Measurements from ENCODE around the gene ANKRD44.
A peak's percentile ranks its signal among the peaks of the same experiment; 100 is the strongest.
"Not testable (repeated sequence)": the region's sequence is repeated elsewhere in the genome, so short reads cannot be mapped to it uniquely, and the experiment has no call there.

Gene ANKRD44

DNA sequence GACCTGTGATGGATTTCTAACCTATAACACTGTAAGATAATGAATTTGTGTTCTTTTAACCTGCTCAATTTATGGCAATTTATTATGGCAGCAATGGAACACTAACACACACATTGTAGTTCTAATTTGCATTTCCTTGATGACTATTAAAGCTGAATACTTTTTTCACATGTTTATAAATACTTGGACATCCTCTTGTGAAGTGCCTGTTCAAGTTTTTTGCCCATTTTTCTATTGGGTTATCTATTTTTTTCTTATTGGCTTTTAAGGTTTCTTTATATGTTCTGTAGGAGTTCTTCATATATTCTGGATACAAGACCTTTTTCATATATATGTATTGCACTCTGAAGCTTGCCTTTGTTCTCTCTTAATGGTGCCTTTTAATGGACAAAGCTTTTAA lies 255.5 kb downstream of the ANKRD44 start:
- no peaks in the 10 kb centered on the region for H3K27me3 Mint-ChIP-seq
- no peak overlapping the region for H3K27ac Mint-ChIP-seq
- no peaks in the 10 kb centered on the region for H3K4me1 Mint-ChIP-seq
- CTCF ChIA-PET: interaction anchor here (1.0 kb wide), 1 partner anchor 58 kb away, joined by 3 read pairs; no protein-coding TSS in a partner anchor
- peaks cover 17% of the 10 kb centered on the region for H3K9me3 Mint-ChIP-seq
- peaks cover 90% of the 10 kb centered on the region for H3K36me3 Mint-ChIP-seq
- no peak for DNase-seq
- no peak overlapping the region for H3K4me3 Mint-ChIP-seq

DNA sequence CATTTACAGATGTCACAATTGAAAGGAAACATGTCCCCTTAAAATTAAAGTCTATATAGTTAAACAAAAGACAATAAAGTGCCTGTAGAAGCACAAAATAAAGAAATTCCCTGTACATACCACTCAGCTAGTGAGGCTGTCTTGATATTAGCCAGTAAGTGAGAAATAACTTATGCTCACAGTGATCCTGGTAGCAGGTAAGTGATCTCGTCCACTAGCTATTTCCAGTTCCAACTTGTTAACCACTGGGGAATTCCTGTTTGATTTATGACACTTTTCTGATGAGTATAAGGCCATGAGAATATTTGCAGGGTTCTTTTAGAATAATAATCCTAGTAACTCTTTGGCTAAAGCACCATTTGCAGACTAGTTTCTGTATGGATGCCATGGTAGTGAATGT lies 256.1 kb downstream of the ANKRD44 start:
- DNase-seq: no peak
- H3K27me3 Mint-ChIP-seq: no peaks in the 10 kb centered on the region
- H3K4me1 Mint-ChIP-seq: no peaks in the 10 kb centered on the region
- peaks cover 17% of the 10 kb centered on the region for H3K9me3 Mint-ChIP-seq
- CTCF ChIA-PET: interaction anchor here (1.0 kb wide), 1 partner anchor 59 kb away, joined by 3 read pairs; no protein-coding TSS in a partner anchor
- peaks cover 90% of the 10 kb centered on the region for H3K36me3 Mint-ChIP-seq
- H3K27ac Mint-ChIP-seq: no peak overlapping the region
- no peak overlapping the region for H3K4me3 Mint-ChIP-seq

DNA sequence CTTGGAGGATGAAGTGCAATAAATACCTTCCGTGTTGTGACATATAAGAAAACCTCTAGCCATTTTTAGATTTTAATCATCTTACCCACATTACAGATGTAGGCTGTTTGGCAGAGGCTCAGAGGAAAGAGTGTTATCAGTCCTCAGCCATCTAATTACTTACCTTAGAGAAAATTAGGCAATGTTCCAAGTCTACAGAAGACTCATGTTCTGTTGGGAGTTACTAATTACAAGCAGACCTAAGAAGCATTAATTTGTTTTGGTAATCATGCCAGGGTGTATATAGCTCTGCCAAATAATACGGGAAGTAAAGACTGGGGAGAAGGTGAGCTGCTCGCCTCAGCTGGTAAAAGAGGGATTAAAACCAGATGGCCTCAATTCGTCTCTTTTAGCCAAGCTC lies 258.2 kb downstream of the ANKRD44 start:
- no peaks in the 10 kb centered on the region for H3K27me3 Mint-ChIP-seq
- H3K9me3 Mint-ChIP-seq: peaks cover 17% of the 10 kb centered on the region
- no peak for DNase-seq
- H3K4me3 Mint-ChIP-seq: no peak overlapping the region
- CTCF ChIA-PET: no interaction called here
- no peak overlapping the region for H3K27ac Mint-ChIP-seq
- H3K36me3 Mint-ChIP-seq: peaks cover 89% of the 10 kb centered on the region
- H3K4me1 Mint-ChIP-seq: no peaks in the 10 kb centered on the region

DNA sequence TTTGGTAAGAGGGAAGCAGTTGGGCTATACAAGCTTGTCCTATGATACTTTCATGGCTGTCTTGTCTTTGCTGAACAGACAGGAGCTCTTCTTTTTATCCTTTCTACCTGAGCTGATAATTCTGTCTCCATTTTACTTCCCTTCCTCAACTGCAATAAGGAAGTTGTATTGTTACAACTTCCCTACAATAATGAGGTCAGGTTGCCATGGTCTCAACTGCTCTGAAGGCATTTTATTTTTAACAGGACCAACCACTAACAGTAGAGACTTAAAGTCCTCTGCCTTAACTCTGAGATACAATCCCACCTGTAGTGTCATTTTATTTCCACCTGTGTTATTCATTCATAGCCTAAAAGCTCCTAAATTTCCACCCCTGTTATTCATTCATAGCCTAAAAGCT lies 265.5 kb downstream of the ANKRD44 start:
- Mint-ChIP-seq H3K27ac (peak overlapping the region; percentile 64), H3K4me1 (peaks cover 4% of the 10 kb centered on the region), H3K36me3 (peaks cover 66% of the 10 kb centered on the region), H3K4me3 (no peak overlapping the region), H3K27me3 (no peaks in the 10 kb centered on the region), H3K9me3 (no peaks in the 10 kb centered on the region)
- CTCF ChIA-PET: interaction anchor here (0.6 to 0.8 kb wide), 2 partner anchors 10 to 307 kb away, joined by 3 read pairs; no protein-coding TSS in a partner anchor
- DNase-seq: no peak

DNA sequence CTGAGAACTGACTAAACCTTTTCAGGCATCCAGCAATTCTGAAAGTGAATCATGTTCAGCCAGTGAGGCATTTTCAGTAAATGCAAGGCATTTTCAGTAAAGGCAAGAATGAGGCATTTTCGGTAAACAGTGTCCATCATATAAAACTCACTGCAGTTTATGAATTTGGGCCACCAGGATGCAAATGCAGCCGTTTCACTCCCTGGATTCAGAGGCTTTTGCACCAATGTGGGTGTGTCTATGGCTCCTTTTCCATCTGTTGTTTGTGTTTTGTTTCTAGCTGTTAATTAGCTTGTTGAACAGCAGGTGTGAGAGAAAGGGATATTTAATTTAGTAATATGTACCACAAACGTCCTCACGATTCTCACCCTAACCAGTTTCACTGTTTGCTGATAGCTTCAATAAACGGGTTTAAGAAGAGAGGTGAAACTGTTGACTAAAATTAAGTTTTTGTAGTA lies 267.8 kb downstream of the ANKRD44 start:
- Mint-ChIP-seq H3K4me1 (peaks cover 4% of the 10 kb centered on the region), H3K27me3 (no peaks in the 10 kb centered on the region), H3K27ac (no peak overlapping the region), H3K36me3 (peaks cover 65% of the 10 kb centered on the region), H3K4me3 (no peak overlapping the region), H3K9me3 (no peaks in the 10 kb centered on the region)
- DNase-seq: no peak
- CTCF ChIA-PET: no interaction called here

DNA sequence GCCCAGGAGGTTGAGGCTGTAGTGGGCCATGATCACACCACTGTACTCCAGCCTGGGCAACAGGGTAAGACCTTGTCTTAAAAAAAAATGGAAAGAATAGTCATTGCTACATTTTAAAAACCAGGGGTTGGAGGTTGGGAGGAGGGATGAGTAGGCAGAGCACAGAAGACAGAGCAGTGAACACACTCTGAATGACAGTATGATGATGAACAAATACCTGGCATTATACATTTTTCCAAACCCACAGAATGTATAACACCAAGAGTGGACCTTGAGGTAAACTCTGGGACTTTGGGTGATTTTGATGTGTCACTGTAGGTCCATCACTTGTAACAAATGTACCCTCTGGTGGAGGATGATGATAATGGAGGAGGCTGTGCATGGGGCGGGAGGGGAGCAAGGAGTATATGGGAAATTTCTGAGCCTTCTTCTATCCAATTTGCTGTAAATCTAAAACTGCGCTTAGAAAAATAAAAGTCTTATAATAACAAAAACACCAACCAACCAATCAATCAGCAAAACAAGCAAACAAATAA lies 272.6 kb downstream of the ANKRD44 start:
- H3K27me3 Mint-ChIP-seq: no peaks in the 10 kb centered on the region
- H3K27ac Mint-ChIP-seq: no peak overlapping the region
- H3K9me3 Mint-ChIP-seq: no peaks in the 10 kb centered on the region
- H3K4me3 Mint-ChIP-seq: no peak overlapping the region
- peaks cover 8% of the 10 kb centered on the region for H3K4me1 Mint-ChIP-seq
- no peak for DNase-seq
- CTCF ChIA-PET: interaction anchor here (0.8 kb wide), 1 partner anchor 9 kb away, joined by 4 read pairs; no protein-coding TSS in a partner anchor
- peaks cover 84% of the 10 kb centered on the region for H3K36me3 Mint-ChIP-seq

DNA sequence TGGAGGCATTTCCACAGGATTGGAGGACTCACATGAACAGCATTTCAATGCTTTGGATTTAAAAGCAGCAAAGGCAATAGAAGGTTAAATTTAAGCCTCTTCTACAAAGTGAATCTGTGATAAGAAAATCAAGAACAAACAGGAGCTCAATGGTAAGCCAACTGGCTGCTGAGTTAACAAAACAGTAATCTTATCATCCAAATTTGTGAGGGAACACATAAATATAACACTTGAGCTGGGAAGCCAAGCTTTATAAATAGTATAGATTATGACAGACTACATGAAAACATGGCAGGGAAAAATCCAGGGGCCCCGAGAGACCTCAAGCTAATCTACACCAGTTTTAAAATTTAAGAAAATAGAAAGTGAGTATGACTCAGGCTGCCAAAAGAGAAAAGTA lies 275.6 kb downstream of the ANKRD44 start:
- Mint-ChIP-seq H3K9me3 (no peaks in the 10 kb centered on the region), H3K4me3 (no peak overlapping the region), H3K36me3 (peaks cover 81% of the 10 kb centered on the region), H3K4me1 (peaks cover 16% of the 10 kb centered on the region), H3K27ac (no peak overlapping the region), H3K27me3 (no peaks in the 10 kb centered on the region)
- DNase-seq: no peak
- CTCF ChIA-PET: interaction anchor here (1.0 kb wide), 1 partner anchor 10 kb away, joined by 3 read pairs; no protein-coding TSS in a partner anchor

DNA sequence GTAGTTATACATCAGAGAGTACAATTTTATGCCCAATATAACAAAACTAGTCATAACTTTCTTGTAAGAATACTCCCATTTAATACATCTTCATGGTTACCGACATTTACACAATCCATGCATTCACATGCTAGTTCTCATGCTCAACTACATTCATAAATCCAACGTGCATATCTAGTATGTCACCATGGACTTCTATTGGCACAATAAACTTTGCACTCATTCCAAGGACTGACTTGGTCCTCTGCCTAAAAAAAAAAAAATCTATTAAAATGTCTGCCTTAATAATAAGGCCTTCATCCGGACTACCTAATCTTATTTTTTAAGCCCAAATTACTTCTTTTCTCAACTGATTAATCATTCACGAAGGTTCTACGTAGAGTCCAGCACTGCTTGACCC lies 276.3 kb downstream of the ANKRD44 start:
- Mint-ChIP-seq H3K4me1 (peaks cover 23% of the 10 kb centered on the region), H3K36me3 (peaks cover 81% of the 10 kb centered on the region), H3K27me3 (no peaks in the 10 kb centered on the region), H3K4me3 (no peak overlapping the region), H3K9me3 (no peaks in the 10 kb centered on the region), H3K27ac (no peak overlapping the region)
- no peak for DNase-seq
- CTCF ChIA-PET: interaction anchor here (0.7 kb wide), 1 partner anchor 150 kb away, joined by 3 read pairs; no protein-coding TSS in a partner anchor

DNA sequence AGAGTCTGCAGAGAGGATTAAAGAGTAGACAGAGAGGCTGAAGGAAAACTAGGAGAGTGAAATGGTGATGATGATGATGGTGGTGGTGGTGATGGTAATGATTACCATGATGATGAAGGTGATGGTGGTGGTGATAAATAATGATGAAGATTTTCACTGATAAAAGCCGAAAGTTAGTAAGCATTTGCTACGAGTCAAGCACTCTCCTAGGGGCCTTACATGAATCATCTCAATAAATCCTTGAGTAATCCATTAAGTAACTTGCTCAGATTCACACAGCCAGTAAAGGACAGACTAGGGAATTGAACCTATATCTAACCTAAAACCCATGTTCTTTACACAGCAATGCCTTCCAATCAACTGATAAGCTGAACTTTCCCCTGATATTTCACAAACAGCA lies 277.4 kb downstream of the ANKRD44 start:
- Mint-ChIP-seq H3K27me3 (no peaks in the 10 kb centered on the region), H3K9me3 (no peaks in the 10 kb centered on the region), H3K27ac (no peak overlapping the region), H3K4me1 (peaks cover 29% of the 10 kb centered on the region), H3K36me3 (peaks cover 81% of the 10 kb centered on the region), H3K4me3 (no peak overlapping the region)
- no peak for DNase-seq
- CTCF ChIA-PET: interaction anchor here (0.7 kb wide), 1 partner anchor 15 kb away, joined by 4 read pairs; no protein-coding TSS in a partner anchor

DNA sequence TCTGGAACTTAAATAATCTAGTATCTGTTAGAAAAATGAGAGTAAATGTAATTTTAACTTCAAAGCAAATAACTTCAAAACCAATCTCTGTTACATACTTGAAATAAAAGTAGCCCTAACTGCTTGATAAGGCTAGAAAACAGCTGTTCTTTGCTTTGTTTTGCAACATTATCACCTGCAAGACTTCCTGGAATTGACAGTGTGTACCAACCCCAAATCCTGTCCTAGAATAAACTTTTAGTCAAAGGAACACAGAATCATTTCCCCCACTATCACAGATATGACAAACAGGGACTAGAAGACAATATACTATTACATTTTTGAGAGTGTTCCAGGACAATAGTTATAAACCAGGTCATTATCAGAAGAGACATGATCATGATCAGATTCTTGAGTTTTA lies 278.8 kb downstream of the ANKRD44 start:
- CTCF ChIA-PET: interaction anchor here (0.6 kb wide), 1 partner anchor 328 kb away, joined by 3 read pairs; no protein-coding TSS in a partner anchor
- Mint-ChIP-seq H3K27me3 (no peaks in the 10 kb centered on the region), H3K9me3 (no peaks in the 10 kb centered on the region), H3K36me3 (peaks cover 79% of the 10 kb centered on the region), H3K27ac (peak overlapping the region; percentile 31), H3K4me3 (no peak overlapping the region), H3K4me1 (peaks cover 29% of the 10 kb centered on the region)
- no peak for DNase-seq

DNA sequence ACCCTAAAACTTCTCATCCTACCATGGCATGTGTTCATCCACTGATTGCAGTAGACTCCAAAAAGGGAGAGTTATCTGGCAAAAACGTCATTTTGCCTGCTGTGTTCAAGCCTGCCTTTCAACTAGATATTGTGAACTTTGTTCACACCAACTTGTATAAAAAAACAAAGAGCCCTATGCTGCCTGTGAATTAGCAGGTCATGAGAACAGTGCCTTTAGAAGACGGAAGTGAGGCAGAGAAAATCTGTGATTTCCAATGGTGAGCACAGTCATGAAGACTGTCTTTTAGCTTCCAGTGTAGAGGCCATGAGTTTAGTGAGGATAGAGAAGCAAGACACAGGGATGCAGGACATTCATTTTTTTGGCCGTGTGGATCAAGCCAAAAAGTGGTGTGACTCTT lies 280.5 kb downstream of the ANKRD44 start:
- no peak overlapping the region for H3K4me3 Mint-ChIP-seq
- no peak for DNase-seq
- CTCF ChIA-PET: no interaction called here
- H3K27ac Mint-ChIP-seq: no peak overlapping the region
- no peaks in the 10 kb centered on the region for H3K27me3 Mint-ChIP-seq
- no peaks in the 10 kb centered on the region for H3K9me3 Mint-ChIP-seq
- H3K36me3 Mint-ChIP-seq: peaks cover 79% of the 10 kb centered on the region
- H3K4me1 Mint-ChIP-seq: peaks cover 37% of the 10 kb centered on the region

DNA sequence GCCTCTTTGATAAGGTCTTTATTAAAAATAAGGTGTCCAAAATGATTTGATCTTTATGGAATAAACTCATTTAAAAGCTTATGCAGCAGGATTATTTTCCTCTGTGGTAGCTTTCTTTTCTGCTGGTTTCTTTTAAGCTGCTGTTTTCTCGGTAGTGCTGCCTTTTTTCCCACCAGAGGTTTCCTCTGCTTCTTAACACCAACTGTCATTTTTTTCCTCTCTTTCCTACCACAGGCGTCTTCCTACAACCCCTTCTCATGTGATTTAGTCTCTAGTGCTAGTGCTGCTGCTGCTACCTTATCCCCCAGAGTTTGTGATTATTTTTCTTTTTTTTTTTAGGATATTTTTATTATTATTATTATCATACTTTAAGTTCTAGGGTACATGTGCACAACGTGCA lies 281.9 kb downstream of the ANKRD44 start:
- CTCF ChIA-PET: interaction anchor here (0.9 to 1.2 kb wide), 2 partner anchors 9 to 11 kb away, joined by 4 to 5 read pairs; no protein-coding TSS in a partner anchor
- H3K36me3 Mint-ChIP-seq: peaks cover 78% of the 10 kb centered on the region
- H3K9me3 Mint-ChIP-seq: no peaks in the 10 kb centered on the region
- peaks cover 37% of the 10 kb centered on the region for H3K4me1 Mint-ChIP-seq
- DNase-seq: no peak
- H3K27ac Mint-ChIP-seq: peak overlapping the region; percentile 82
- H3K27me3 Mint-ChIP-seq: no peaks in the 10 kb centered on the region
- H3K4me3 Mint-ChIP-seq: no peak overlapping the region

DNA sequence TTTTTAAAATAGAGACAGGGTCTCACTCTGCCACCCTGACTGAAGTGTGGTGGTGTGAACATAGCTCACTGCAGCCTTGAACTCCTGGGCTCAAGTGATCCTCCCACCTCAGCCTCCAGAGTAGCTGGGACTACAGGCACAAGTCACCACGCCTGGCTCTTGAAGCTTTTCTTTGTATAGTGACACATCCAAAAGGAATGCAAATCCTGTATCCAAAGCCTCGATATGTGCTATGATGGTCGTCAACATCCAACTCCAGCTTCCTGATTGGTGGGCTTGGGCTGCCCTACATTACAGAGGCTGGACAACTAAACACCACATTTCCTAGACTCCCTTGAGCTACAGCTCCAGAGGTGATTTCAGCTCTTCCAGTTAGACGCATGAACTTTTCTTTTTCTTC lies 282.4 kb downstream of the ANKRD44 start:
- DNase-seq: no peak
- H3K9me3 Mint-ChIP-seq: no peaks in the 10 kb centered on the region
- H3K4me3 Mint-ChIP-seq: no peak overlapping the region
- CTCF ChIA-PET: interaction anchor here (0.9 to 1.2 kb wide), 2 partner anchors 9 to 11 kb away, joined by 4 to 5 read pairs; no protein-coding TSS in a partner anchor
- no peaks in the 10 kb centered on the region for H3K27me3 Mint-ChIP-seq
- H3K4me1 Mint-ChIP-seq: peaks cover 37% of the 10 kb centered on the region
- H3K27ac Mint-ChIP-seq: peak overlapping the region; percentile 82
- peaks cover 78% of the 10 kb centered on the region for H3K36me3 Mint-ChIP-seq

DNA sequence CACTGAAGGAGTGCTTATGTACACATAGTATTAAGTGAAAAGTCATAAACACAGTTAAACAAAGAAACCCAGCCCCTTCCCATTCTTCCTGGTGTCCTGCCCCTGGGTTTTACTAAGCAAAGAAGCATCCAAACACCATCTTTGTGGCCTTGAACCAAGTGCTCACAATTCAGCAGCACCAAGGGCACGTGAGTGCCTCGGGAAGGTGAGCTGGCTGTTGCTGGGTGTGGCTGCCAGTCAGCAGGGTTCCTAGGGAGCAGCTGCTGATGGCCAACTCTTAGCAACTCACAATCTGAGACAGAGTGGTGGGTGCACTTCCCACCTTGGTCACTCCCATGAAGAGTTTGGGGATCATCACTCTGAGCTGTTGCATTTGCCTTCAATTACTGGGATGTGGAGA lies 286.4 kb downstream of the ANKRD44 start:
- Mint-ChIP-seq H3K4me3 (no peak overlapping the region), H3K27me3 (no peaks in the 10 kb centered on the region), H3K36me3 (peaks cover 84% of the 10 kb centered on the region), H3K27ac (no peak overlapping the region), H3K9me3 (peaks cover 1% of the 10 kb centered on the region), H3K4me1 (peaks cover 14% of the 10 kb centered on the region)
- no peak for DNase-seq
- CTCF ChIA-PET: no interaction called here

DNA sequence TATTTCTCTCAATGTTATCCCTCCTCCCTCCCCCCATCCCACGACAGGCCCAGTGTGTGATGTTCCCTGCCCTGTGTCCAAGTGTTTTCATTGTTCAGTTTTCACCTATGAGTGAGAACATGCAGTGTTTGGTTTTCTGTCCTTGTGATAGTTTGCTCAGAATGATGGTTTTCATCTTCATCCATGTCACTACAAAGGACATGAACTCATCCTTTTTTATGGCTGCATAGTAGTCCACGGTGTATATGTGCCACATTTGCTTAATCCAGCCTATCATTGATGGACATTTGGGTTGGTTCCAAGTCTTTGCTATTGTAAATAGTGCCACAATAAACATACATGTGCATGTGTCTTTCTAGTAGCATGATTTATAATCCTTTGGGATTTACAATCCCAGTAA lies 289.7 kb downstream of the ANKRD44 start:
- DNase-seq, H3K27ac Mint-ChIP-seq, H3K4me3 Mint-ChIP-seq, H3K9me3 Mint-ChIP-seq, H3K4me1 Mint-ChIP-seq, CTCF ChIA-PET, H3K27me3 Mint-ChIP-seq: not testable (repeated sequence)
- peaks cover 74% of the 10 kb centered on the region for H3K36me3 Mint-ChIP-seq

Measured in activated naive CD4-positive, alpha-beta T cell treated with anti-CD3 and anti-CD28 coated beads, Interleukin-2, amount 10 ng/mL, durations not matched to agents 7 days and 5 days (primary cell).